HepG2 (cell line): ENCODE data around the gene PTH1R. TPM values are rescaled to one million over a fixed set of nuclear protein-coding genes. Genes with fewer than 3 reads are reported as not detected.

Experiments used
- AFF4 ChIP-seq: sonication (generic); formaldehyde crosslinking; IDR thresholded peaks from 2 replicates; pipeline ENCODE4 v1.4.0; 2020; ENCODE audit warnings: missing genetic modification reagents
- BRD4 ChIP-seq: sonication (generic); formaldehyde crosslinking; IDR thresholded peaks from 2 replicates; pipeline ENCODE4 v1.4.0; 2020; ENCODE audit warnings: missing genetic modification reagents
- GATAD2A ChIP-seq: IDR thresholded peaks from 2 replicates; pipeline ENCODE4 v1.6.1; 2016
- ISL2 ChIP-seq: sonication (generic); formaldehyde crosslinking; IDR thresholded peaks from 2 replicates; pipeline ENCODE4 v1.5.0; 2020; ENCODE audit warnings: missing genetic modification reagents
- KMT2A ChIP-seq: sonication (generic); formaldehyde crosslinking; IDR thresholded peaks from 2 replicates; pipeline ENCODE4 v1.4.0; 2020; ENCODE audit warnings: missing genetic modification reagents
- MXD4 ChIP-seq: IDR thresholded peaks from 2 replicates; pipeline ENCODE4 v1.6.1; 2016; ENCODE audit warnings: mild to moderate bottlenecking, missing biosample characterization, missing genetic modification reagents
- RFXANK ChIP-seq: IDR thresholded peaks from 2 replicates; pipeline ENCODE4 v1.6.1; 2016
- SIN3B ChIP-seq: fragments of 150-350 bp; IDR thresholded peaks from 2 replicates; pipeline ENCODE4 v1.6.1; 2014; ENCODE audit warnings: low read length
- SMYD3 ChIP-seq: sonication (generic); formaldehyde crosslinking; IDR thresholded peaks from 2 replicates; pipeline ENCODE4 v1.8.1; 2023; ENCODE audit warnings: mild to moderate bottlenecking, missing genetic modification reagents
- SOX13 ChIP-seq, 3 experiments: fragments of 450-650 bp in 1 of 3; sonication (generic) in 1 of 3; formaldehyde crosslinking in 1 of 3; IDR thresholded peaks in 2 of 3; conservative IDR thresholded peaks in 1 of 3; 2 replicates each; pipeline versions ENCODE4 v1.5.0 to v1.6.1; 2016 to 2020; ENCODE audit warnings: antibody characterized with exemption in 1 of 3, mild to moderate bottlenecking in 1 of 3, missing compliant biosample characterization in 1 of 3, missing genetic modification reagents in 1 of 3, moderate library complexity in 1 of 3
- WIZ ChIP-seq: sonication (generic); formaldehyde crosslinking; IDR thresholded peaks from 2 replicates; pipeline ENCODE4 v1.5.1; 2020; ENCODE audit warnings: mild to moderate bottlenecking, missing genetic modification reagents
- ZNF263 ChIP-seq: sonication (generic); formaldehyde crosslinking; IDR thresholded peaks from 2 replicates; pipeline ENCODE4 v1.4.0; 2020; ENCODE audit warnings: missing genetic modification reagents
- ZNF274 ChIP-seq: sonication (generic); formaldehyde crosslinking; IDR thresholded peaks from 2 replicates; pipeline ENCODE4 v1.5.1; 2020; ENCODE audit warnings: mild to moderate bottlenecking, missing genetic modification reagents
- ZNF335 ChIP-seq: sonication (generic); formaldehyde crosslinking; IDR thresholded peaks from 2 replicates; pipeline ENCODE4 v1.4.0; 2020; ENCODE audit warnings: missing genetic modification reagents
- ZNF382 ChIP-seq: sonication (generic); formaldehyde crosslinking; IDR thresholded peaks from 2 replicates; pipeline ENCODE4 v1.5.0; 2020; ENCODE audit warnings: missing genetic modification reagents, mild to moderate bottlenecking, borderline replicate concordance
- ZNF709 ChIP-seq: sonication (generic); formaldehyde crosslinking; IDR thresholded peaks from 2 replicates; pipeline ENCODE4 v1.5.0; 2020; ENCODE audit warnings: mild to moderate bottlenecking, missing genetic modification reagents
- polyA plus RNA-seq, 8 experiments: library from polyadenylated mRNA; depleted of rRNA in 3 of 8; stranded (reverse) in 7 of 8; unstranded in 1 of 8; fragments of >200 nt; fragmentation: Illumina TruSeq in 4 of 8; extraction: Trizol in 4 of 8; gene quantifications; 2 replicates each; pipeline versions ENCODE4 v1.2.1 to v1.2.3, GENCODE V29; 2011 to 2016; ENCODE audit warnings: low read depth in 4 of 8, missing spikeins in 1 of 8, mixed read lengths in 1 of 8; ENCODE audit not compliant: insufficient read depth in 1 of 8
- total RNA-seq, 5 experiments: library from RNA; depleted of rRNA; stranded (reverse); fragments of >200 nt; fragmentation: Illumina TruSeq; extraction: Trizol; gene quantifications; 2 replicates each; pipeline ENCODE4 v1.2.3, GENCODE V29; 2016; ENCODE audit warnings: low read depth in 1 of 5
- TF ChIP-seq, protein P1 (sequence below): sonication (generic); formaldehyde crosslinking; IDR thresholded peaks from 2 replicates; pipeline ENCODE4 v1.4.0; 2020; ENCODE audit warnings: missing genetic modification reagents
- TF ChIP-seq, protein P2 (sequence below): sonication (generic); formaldehyde crosslinking; IDR thresholded peaks from 2 replicates; pipeline ENCODE4 v1.8.0; 2022; ENCODE audit warnings: missing genetic modification reagents, mild to moderate bottlenecking, moderate library complexity, borderline replicate concordance

PTH1R gene
- total and polyA plus RNA-seq, 2 of the 13 experiments (the other 11 are each of a cell fraction or from before 2014, with no cell fraction given), result not detected

DNA sequence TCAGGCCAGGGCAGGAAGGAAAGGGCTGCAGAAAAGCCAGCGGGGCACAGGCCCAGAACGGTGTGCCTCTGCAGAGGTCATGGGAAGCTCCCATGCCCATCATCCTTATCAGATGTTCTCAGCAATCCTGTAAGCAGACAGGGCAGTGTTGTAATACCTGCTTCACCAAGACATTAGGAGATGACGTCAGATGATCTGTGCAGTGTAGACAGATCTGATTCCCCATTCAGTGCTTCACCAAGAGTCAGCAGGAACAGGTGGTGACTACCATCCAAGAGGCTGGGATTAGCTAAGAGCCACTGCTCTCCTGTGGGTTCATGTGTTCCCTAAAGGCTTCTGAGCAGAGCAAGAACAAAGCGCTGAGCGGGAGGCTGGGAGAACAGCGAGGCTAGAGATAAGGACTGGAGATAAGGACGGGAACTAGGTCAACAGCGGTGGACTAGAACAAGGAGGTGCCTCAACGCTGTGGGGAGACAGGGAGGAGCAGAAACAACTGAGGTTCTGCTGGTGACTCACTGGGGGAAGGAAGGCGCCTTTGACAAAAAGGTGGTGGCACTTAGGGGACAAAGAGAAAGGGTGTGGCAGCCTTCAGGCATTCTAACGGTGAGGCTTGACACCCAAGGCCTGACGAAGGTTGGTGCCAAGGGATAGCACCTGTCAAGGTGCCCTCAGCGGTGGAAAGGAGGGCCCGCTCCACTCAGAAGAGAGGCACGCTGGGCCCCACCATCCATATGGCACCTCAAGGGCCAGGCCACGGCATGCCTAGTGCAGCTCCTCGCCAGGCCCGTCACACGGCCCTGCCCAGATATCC is 70.7 kb downstream of the PTH1R start (continued):
- TF ChIP-seq, protein P1, sequence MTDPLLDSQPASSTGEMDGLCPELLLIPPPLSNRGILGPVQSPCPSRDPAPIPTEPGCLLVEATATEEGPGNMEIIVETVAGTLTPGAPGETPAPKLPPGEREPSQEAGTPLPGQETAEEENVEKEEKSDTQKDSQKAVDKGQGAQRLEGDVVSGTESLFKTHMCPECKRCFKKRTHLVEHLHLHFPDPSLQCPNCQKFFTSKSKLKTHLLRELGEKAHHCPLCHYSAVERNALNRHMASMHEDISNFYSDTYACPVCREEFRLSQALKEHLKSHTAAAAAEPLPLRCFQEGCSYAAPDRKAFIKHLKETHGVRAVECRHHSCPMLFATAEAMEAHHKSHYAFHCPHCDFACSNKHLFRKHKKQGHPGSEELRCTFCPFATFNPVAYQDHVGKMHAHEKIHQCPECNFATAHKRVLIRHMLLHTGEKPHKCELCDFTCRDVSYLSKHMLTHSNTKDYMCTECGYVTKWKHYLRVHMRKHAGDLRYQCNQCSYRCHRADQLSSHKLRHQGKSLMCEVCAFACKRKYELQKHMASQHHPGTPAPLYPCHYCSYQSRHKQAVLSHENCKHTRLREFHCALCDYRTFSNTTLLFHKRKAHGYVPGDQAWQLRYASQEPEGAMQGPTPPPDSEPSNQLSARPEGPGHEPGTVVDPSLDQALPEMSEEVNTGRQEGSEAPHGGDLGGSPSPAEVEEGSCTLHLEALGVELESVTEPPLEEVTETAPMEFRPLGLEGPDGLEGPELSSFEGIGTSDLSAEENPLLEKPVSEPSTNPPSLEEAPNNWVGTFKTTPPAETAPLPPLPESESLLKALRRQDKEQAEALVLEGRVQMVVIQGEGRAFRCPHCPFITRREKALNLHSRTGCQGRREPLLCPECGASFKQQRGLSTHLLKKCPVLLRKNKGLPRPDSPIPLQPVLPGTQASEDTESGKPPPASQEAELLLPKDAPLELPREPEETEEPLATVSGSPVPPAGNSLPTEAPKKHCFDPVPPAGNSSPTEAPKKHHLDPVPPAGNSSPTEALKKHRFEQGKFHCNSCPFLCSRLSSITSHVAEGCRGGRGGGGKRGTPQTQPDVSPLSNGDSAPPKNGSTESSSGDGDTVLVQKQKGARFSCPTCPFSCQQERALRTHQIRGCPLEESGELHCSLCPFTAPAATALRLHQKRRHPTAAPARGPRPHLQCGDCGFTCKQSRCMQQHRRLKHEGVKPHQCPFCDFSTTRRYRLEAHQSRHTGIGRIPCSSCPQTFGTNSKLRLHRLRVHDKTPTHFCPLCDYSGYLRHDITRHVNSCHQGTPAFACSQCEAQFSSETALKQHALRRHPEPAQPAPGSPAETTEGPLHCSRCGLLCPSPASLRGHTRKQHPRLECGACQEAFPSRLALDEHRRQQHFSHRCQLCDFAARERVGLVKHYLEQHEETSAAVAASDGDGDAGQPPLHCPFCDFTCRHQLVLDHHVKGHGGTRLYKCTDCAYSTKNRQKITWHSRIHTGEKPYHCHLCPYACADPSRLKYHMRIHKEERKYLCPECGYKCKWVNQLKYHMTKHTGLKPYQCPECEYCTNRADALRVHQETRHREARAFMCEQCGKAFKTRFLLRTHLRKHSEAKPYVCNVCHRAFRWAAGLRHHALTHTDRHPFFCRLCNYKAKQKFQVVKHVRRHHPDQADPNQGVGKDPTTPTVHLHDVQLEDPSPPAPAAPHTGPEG, result no peak
- TF ChIP-seq BRD4 (CRISPR knock-in tag) (no peak), ZNF709 (CRISPR knock-in tag) (no peak), ZNF382 (no peak), WIZ (CRISPR knock-in tag) (no peak), GATAD2A (CRISPR knock-in tag) (peak; percentile 81), MXD4 (0 out of 2 replicates have a peak, but pooled peaks have one; percentile 55), ZNF263 (CRISPR knock-in tag) (peak; percentile 30; the same call in 1 of the 2 replicates), SMYD3 (CRISPR knock-in tag) (no peak), RFXANK (CRISPR knock-in tag) (no peak), SIN3B (no peak), AFF4 (0 out of 2 replicates have a peak, but pooled peaks have one; percentile 62), ZNF274 (CRISPR knock-in tag) (0 out of 2 replicates have a peak, but pooled peaks have one; percentile 14), ISL2 (CRISPR knock-in tag) (0 out of 2 replicates have a peak, but pooled peaks have one; percentile 46), KMT2A (no peak), SOX13 (IDR thresholded peaks at IDR 0.05) (no peak), SOX13 (CRISPR knock-in tag; conservative IDR thresholded peaks at IDR 0.05 in 1 of 2, IDR thresholded peaks at IDR 0.05 in 1 of 2) (peak in 1 of 2 experiments; percentile 93; a peak in 2 of 4 replicates), ZNF335 (CRISPR knock-in tag) (no peak)
- TF ChIP-seq, protein P2, sequence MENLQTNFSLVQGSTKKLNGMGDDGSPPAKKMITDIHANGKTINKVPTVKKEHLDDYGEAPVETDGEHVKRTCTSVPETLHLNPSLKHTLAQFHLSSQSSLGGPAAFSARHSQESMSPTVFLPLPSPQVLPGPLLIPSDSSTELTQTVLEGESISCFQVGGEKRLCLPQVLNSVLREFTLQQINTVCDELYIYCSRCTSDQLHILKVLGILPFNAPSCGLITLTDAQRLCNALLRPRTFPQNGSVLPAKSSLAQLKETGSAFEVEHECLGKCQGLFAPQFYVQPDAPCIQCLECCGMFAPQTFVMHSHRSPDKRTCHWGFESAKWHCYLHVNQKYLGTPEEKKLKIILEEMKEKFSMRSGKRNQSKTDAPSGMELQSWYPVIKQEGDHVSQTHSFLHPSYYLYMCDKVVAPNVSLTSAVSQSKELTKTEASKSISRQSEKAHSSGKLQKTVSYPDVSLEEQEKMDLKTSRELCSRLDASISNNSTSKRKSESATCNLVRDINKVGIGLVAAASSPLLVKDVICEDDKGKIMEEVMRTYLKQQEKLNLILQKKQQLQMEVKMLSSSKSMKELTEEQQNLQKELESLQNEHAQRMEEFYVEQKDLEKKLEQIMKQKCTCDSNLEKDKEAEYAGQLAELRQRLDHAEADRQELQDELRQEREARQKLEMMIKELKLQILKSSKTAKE (CRISPR knock-in tag), result peak; percentile 87
